Mucosa of descending colon (tissue), 3 donors: ENCODE data around the gene RIT2. TPM values are rescaled to one million over a fixed set of nuclear protein-coding genes. Genes with fewer than 3 reads are reported as not detected.
A peak's percentile ranks its signal among the peaks of the same experiment; 100 is the strongest.

ENCODE experiments used
- ATAC-seq: fragments of 200-7000 bp; cut with Tn5 transposase; one replicate; pipeline ENCODE4 v1.9.1; 2020; ENCODE audit warnings: mild to moderate bottlenecking, moderate library complexity
- DNase-seq, 3 donors: peaks; one replicate each; pipeline ENCODE4 v3.0.0-alpha.2; 2020
- H3K36me3 ChIP-seq: fragments of 200-600 bp; one replicate; pipeline ENCODE4 v1.8.0; 2021; ENCODE audit warnings: low read depth, mild to moderate bottlenecking
- H3K4me1 ChIP-seq: fragments of 200-600 bp; one replicate; pipeline ENCODE4 v1.8.0; 2021; ENCODE audit warnings: low read depth, mild to moderate bottlenecking
- H3K4me3 ChIP-seq: fragments of 200-600 bp; one replicate; pipeline ENCODE4 v1.8.0; 2021; ENCODE audit warnings: mild to moderate bottlenecking
- H3K9me3 ChIP-seq: fragments of 200-600 bp; one replicate; pipeline ENCODE4 v1.8.0; 2021; ENCODE audit warnings: mild to moderate bottlenecking
- CTCF ChIP-seq: fragments of 200-600 bp; IDR thresholded peaks from one replicate; pipeline ENCODE4 v1.8.0; 2022; ENCODE audit warnings: antibody characterized with exemption, mild to moderate bottlenecking
- intact Hi-C, 2 donors: fragments of 100-400 bp; cut with DNase I in 1 of 2; cut with micrococcal nuclease in 1 of 2; formaldehyde crosslinking; loops; one replicate each; pipeline versions ENCODE4 v1.11.0 to v1.11.1; 2022; cut with DNase I, micrococcal nuclease
- total RNA-seq, 3 donors: library from RNA; stranded (reverse); fragmentation: NEBNext Ultra II Directional in 2 of 3; extraction: Animal tissue kit (Norgen Biotek cat#: 25700) in 2 of 3; gene quantifications; one replicate each; pipeline versions ENCODE4 v1.2.1 to v1.2.4, GENCODE V29; 2021 to 2023
- donor health status: DM: no; HTN: no; CAD: no; lungs with moderate emphysema.
- donor health status: DM: no; HTN: no; CAD: no.
- donor health status: DM: no; HTN: yes; CAD: no.

The RIT2 gene
- total RNA-seq, 3 donors from 2014 or later, result 0.44 TPM; not detected in 2

GRCh38 chr18:43010611-43011010 lies 104.9 kb downstream of the RIT2 start:
- no peak for ATAC-seq

GRCh38 chr18:43009674-43010073 lies 105.8 kb downstream of the RIT2 start:
- intact Hi-C loops, result no loop called here
- H3K36me3 ChIP-seq, result no peaks in the 10 kb centered on the region

More at GRCh38 chr18:43010611-43011010, 104.9 kb downstream of the RIT2 start:
- intact Hi-C loops, result no loop called here
- Histone ChIP-seq H3K36me3 (no peaks in the 10 kb centered on the region), H3K9me3 (no peaks in the 10 kb centered on the region), H3K4me3 (no peak overlapping the region), H3K4me1 (no peaks in the 10 kb centered on the region)
- no peak for DNase-seq
- TF ChIP-seq CTCF, result no peak

GRCh38 chr18:43007365-43007764 lies 108.1 kb downstream of the RIT2 start:
- no peaks in the 10 kb centered on the region for H3K36me3 ChIP-seq
- no peaks in the 10 kb centered on the region for H3K9me3 ChIP-seq
- H3K4me1 ChIP-seq, result no peaks in the 10 kb centered on the region
- ATAC-seq (no peak), DNase-seq (no peak)
- no peak for TF ChIP-seq CTCF
- no peak overlapping the region for H3K4me3 ChIP-seq
- intact Hi-C loops, result no loop called here

More at GRCh38 chr18:43009674-43010073, 105.8 kb downstream of the RIT2 start:
- DNase-seq (no peak), ATAC-seq (no peak)
- no peaks in the 10 kb centered on the region for H3K4me1 ChIP-seq
- no peak for TF ChIP-seq CTCF
- no peaks in the 10 kb centered on the region for H3K9me3 ChIP-seq
- H3K4me3 ChIP-seq, result no peak overlapping the region

- no peak for TF ChIP-seq CTCF
- H3K36me3 ChIP-seq, result no peaks in the 10 kb centered on the region
- no peaks in the 10 kb centered on the region for H3K9me3 ChIP-seq
- no peak for DNase-seq
- H3K4me3 ChIP-seq, result no peak overlapping the region
- no peak for ATAC-seq
- intact Hi-C loops, result no loop called here
- no peaks in the 10 kb centered on the region for H3K4me1 ChIP-seq
Observed at GRCh38 chr18:43004421-43004820, 111.1 kb downstream of the RIT2 start.

GRCh38 chr18:43001821-43002220 lies 113.7 kb downstream of the RIT2 start:
- Histone ChIP-seq H3K36me3 (no peaks in the 10 kb centered on the region), H3K4me1 (no peaks in the 10 kb centered on the region), H3K4me3 (no peak overlapping the region), H3K9me3 (no peaks in the 10 kb centered on the region)
- intact Hi-C loops, result no loop called here
- ATAC-seq, result no peak
- TF ChIP-seq CTCF, result no peak
- DNase-seq, result no peak

- Histone ChIP-seq H3K36me3 (no peaks in the 10 kb centered on the region), H3K4me3 (no peak overlapping the region), H3K9me3 (no peaks in the 10 kb centered on the region), H3K4me1 (no peaks in the 10 kb centered on the region)
- TF ChIP-seq CTCF, result no peak
- ATAC-seq (peak; percentile 38), DNase-seq (peak in 1 of 3 donors; percentile 4)
- intact Hi-C loops, result no loop called here
Observed at GRCh38 chr18:42996824-42997223, 118.7 kb downstream of the RIT2 start.
